SU-DHL-6 (cell line): ENCODE data around the gene CUEDC1.

Experiments
- H2AFZ ChIP-seq: fragments of 200-600 bp; sonication (generic); 2 replicates; pipeline ENCODE4 v1.6.1; 2014; ENCODE audit warnings: low read depth, mild to moderate bottlenecking, moderate library complexity, mixed read lengths, antibody characterized with exemption, low read length; ENCODE audit not compliant: severe bottlenecking
- H3F3A ChIP-seq: fragments of 200-600 bp; shearing (Covaris generic); 2 replicates; pipeline ENCODE4 v1.6.0; 2016; ENCODE audit warnings: antibody characterized with exemption, mild to moderate bottlenecking; ENCODE audit not compliant: insufficient read depth
- H3K27ac ChIP-seq: fragments of 200-600 bp; sonication (generic); 2 replicates; pipeline ENCODE4 v1.5.1; 2016; ENCODE audit warnings: low read depth, mild to moderate bottlenecking, low read length, moderate library complexity, mixed read lengths
- H3K27me3 ChIP-seq: fragments of 200-600 bp; sonication (generic), shearing (Covaris generic); 2 replicates; pipeline ENCODE4 v1.6.0; 2014; ENCODE audit warnings: mild to moderate bottlenecking, low read length
- H3K36me3 ChIP-seq: fragments of 200-600 bp; sonication (generic); 2 replicates; pipeline ENCODE4 v1.6.1; 2014; ENCODE audit warnings: mild to moderate bottlenecking, low read length, mixed read lengths
- H3K4me2 ChIP-seq: fragments of 300-600, 200-600 bp; shearing (Covaris generic), sonication (generic); 2 replicates; pipeline ENCODE4 v1.6.0; 2014; ENCODE audit warnings: low read length, low read depth, mild to moderate bottlenecking; ENCODE audit not compliant: poor library complexity, severe bottlenecking
- H3K4me3 ChIP-seq: fragments of 200-600 bp; sonication (generic); 2 replicates; pipeline ENCODE4 v1.5.1; 2014; ENCODE audit warnings: antibody characterized with exemption, low read length, mild to moderate bottlenecking, mixed read lengths; ENCODE audit not compliant: insufficient read depth, poor library complexity, severe bottlenecking
- H3K79me2 ChIP-seq: fragments of 200-600 bp; sonication (generic); 2 replicates; pipeline ENCODE4 v1.6.1; 2014; ENCODE audit warnings: mild to moderate bottlenecking, low read length, moderate library complexity; ENCODE audit not compliant: insufficient read depth
- H3K9ac ChIP-seq: fragments of 200-600 bp; sonication (generic); 2 replicates; pipeline ENCODE4 v1.7.0; 2014; ENCODE audit warnings: mild to moderate bottlenecking, low read length
- H3K9me2 ChIP-seq: fragments of 200-600 bp; sonication (generic); replicated peaks from 2 replicates; pipeline ENCODE4 v1.6.1; 2014; ENCODE audit warnings: low read length; ENCODE audit not compliant: insufficient read depth
- H3K9me3 ChIP-seq: fragments of 200-600 bp; sonication (generic); 2 replicates; pipeline ENCODE4 v1.6.1; 2014; ENCODE audit warnings: low read length, mixed read lengths; ENCODE audit not compliant: insufficient read depth
- H4K20me1 ChIP-seq: fragments of 200-600 bp; sonication (generic); 2 replicates; pipeline ENCODE4 v1.6.1; 2014; ENCODE audit warnings: low read depth, mild to moderate bottlenecking, antibody characterized with exemption, low read length, moderate library complexity, mixed read lengths
- CTCF ChIP-seq: fragments of 200-600 bp; sonication (generic); IDR thresholded peaks from one replicate; pipeline ENCODE4 v1.5.1; 2017; ENCODE audit warnings: antibody characterized with exemption, mild to moderate bottlenecking, low read length, moderate library complexity; ENCODE audit not compliant: insufficient read depth, poor library complexity, severe bottlenecking
- EZH2phosphoT487 ChIP-seq: fragments of 200-600 bp; sonication (generic), shearing (Covaris generic); conservative IDR thresholded peaks from 2 replicates; pipeline ENCODE4 v1.6.1; 2018; ENCODE audit warnings: mild to moderate bottlenecking, antibody characterized with exemption, low read length, moderate library complexity, mixed read lengths

CUEDC1 gene

GRCh38 chr17:58002154-58002948, 47.1 kb upstream of the CUEDC1 start:
- H3F3A ChIP-seq = peaks cover 80% of the 10 kb centered on the region
- no peaks in the 10 kb centered on the region for H3K9me2 ChIP-seq
- no peak overlapping the region for H3K4me3 ChIP-seq
- H3K9ac ChIP-seq = no peak overlapping the region
- TF ChIP-seq EZH2phosphoT487 = no peak
- TF ChIP-seq CTCF = no peak
- H3K27ac ChIP-seq = no peak overlapping the region
- H3K4me2 ChIP-seq = peak overlapping the region; percentile 76
- peaks cover 81% of the 10 kb centered on the region for H4K20me1 ChIP-seq
- H3K27me3 ChIP-seq = no peaks in the 10 kb centered on the region
- no peak overlapping the region for H2AFZ ChIP-seq
- peaks cover 48% of the 10 kb centered on the region for H3K79me2 ChIP-seq
- no peaks in the 10 kb centered on the region for H3K9me3 ChIP-seq
- peaks cover 85% of the 10 kb centered on the region for H3K36me3 ChIP-seq

GRCh38 chr17:58001461-58002124, 46.4 kb upstream of the CUEDC1 start:
- H3K27ac ChIP-seq = peak overlapping the region; percentile 9; the same call in 1 of the 2 replicates
- peaks cover 43% of the 10 kb centered on the region for H3K79me2 ChIP-seq
- peaks cover 88% of the 10 kb centered on the region for H3K36me3 ChIP-seq
- H4K20me1 ChIP-seq = peaks cover 81% of the 10 kb centered on the region
- H3K9ac ChIP-seq = no peak overlapping the region
- no peaks in the 10 kb centered on the region for H3K9me3 ChIP-seq
- H3F3A ChIP-seq = peaks cover 88% of the 10 kb centered on the region
- peak overlapping the region; percentile 76 for H3K4me2 ChIP-seq
- no peaks in the 10 kb centered on the region for H3K27me3 ChIP-seq
- TF ChIP-seq CTCF (no peak), EZH2phosphoT487 (no peak)
- H2AFZ ChIP-seq = no peak overlapping the region
- no peak overlapping the region for H3K4me3 ChIP-seq
- no peaks in the 10 kb centered on the region for H3K9me2 ChIP-seq

- H3K9ac ChIP-seq = no peak overlapping the region
- H3K9me2 ChIP-seq = no peaks in the 10 kb centered on the region
- peaks cover 72% of the 10 kb centered on the region for H3K36me3 ChIP-seq
- H2AFZ ChIP-seq = no peak overlapping the region
- H3K4me2 ChIP-seq = peak overlapping the region; percentile 5
- no peaks in the 10 kb centered on the region for H3K27me3 ChIP-seq
- H3K79me2 ChIP-seq = peaks cover 22% of the 10 kb centered on the region
- H3F3A ChIP-seq = peaks cover 98% of the 10 kb centered on the region
- H4K20me1 ChIP-seq = peaks cover 65% of the 10 kb centered on the region
- TF ChIP-seq EZH2phosphoT487 (no peak), CTCF (peak; percentile 95)
- H3K27ac ChIP-seq = peak overlapping the region; percentile 9; the same call in 1 of the 2 replicates
- H3K9me3 ChIP-seq = no peaks in the 10 kb centered on the region
- H3K4me3 ChIP-seq = no peak overlapping the region
Measured at GRCh38 chr17:57999496-58000017, 44.3 kb upstream of the CUEDC1 start.
